Activated naive CD4-positive, alpha-beta T cell (primary cell): ENCODE data around the gene B3GLCT.
"Not testable (repeated sequence)": the region's sequence is repeated elsewhere in the genome, so short reads cannot be mapped to it uniquely, and the experiment has no call there.

Experiments used
- DNase-seq, 4 experiments: peaks; one replicate each; lab custom pipeline; 2025; lab: John Stamatoyannopoulos, UW

B3GLCT gene

DNA sequence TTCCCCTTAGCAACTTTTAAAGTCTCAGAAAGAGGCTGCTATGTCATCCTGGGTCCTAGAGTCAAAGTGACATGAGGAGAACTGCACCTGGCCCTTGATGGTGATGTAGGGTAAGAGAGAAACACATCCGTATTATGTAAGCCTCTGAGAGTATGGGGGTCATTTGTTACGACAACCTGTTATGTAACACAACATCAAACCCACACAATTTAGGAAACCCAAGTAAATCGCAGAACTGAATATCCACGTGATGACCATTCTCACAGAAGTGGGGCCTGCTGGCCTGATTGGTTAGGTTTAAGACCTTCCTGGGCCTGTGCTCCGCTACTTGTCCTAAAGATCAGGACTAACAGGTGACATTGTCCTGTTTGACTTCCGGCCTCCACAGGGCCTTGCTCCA, 15.3 kb upstream of the B3GLCT start:
- no peak for DNase-seq

DNA sequence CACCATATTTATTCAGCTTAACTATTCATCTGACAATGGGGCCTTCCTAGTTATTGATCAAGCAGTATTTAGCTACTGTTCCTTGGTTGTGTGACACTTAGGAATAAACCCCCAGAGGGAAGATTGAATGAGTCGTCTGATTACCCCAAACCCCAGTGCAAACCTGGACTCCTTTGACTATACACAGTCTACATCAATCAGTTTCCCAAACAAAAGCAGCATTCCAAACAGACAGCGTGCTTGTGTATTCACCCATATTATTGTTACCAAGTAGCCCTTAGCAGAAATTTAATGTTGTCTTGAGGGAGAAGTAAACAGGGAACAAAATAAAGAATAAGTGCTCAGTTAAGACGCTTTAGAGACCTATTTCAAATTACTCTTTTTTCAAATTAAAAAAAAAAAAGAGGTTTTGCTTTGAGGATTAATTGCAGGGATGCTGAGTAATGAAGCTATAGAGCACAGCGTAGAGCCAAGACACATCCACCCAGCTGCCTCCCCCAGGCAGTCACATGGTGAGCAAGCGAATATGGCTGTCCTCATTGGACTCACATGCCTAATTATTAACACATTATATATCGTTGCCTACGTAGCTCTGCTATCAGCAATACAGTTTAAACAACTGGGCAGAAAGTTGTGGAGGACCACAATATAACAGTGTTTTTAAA, 14.7 kb upstream of the B3GLCT start:
- no peak for DNase-seq

- no peak for DNase-seq
These were observed 8.0 kb upstream of the B3GLCT start for GRCh38 chr13:31191748-31192147.

GRCh38 chr13:31192306-31192705, 7.5 kb upstream of the B3GLCT start:
- DNase-seq = no peak

DNA sequence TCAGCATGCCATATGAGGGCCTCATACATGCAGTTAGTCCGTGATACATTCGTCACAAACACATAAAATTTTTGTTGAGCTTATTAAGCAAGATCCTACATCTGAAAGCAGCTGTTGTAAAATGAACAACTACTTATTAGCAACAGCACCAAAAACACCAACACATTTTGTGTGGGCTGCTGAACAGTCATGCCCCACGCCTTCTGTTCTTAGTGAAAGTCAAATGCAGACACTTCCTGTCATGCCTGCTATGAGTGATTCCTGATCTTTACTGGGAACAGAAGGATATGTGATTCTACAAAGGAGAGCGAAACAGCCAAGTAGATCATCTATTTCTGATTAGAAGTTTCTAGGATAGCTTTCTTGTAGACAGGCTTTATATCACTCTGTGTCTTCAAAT, 4.2 kb upstream of the B3GLCT start:
- no peak for DNase-seq

GRCh38 chr13:31196992-31197391, 2.8 kb upstream of the B3GLCT start:
- DNase-seq = no peak

GRCh38 chr13:31198519-31198918, 1.3 kb upstream of the B3GLCT start:
- no peak for DNase-seq

DNA sequence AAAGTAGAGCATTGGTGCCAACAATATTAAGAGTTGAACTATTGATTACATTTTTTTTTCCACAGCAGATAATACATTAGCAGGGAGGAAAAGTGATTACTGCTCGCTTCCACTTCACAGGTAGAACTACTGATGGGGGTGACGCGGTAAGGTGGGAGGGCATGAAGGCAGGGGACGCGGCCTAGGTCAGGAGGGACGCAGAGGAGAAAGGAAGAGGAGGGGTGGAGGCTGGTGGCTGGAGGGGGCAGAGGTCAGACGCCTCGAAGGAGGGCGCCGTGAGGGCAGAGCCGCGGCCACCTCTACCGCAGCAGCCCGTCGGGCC, 287 bp upstream of the B3GLCT start:
- DNase-seq = no peak

DNA sequence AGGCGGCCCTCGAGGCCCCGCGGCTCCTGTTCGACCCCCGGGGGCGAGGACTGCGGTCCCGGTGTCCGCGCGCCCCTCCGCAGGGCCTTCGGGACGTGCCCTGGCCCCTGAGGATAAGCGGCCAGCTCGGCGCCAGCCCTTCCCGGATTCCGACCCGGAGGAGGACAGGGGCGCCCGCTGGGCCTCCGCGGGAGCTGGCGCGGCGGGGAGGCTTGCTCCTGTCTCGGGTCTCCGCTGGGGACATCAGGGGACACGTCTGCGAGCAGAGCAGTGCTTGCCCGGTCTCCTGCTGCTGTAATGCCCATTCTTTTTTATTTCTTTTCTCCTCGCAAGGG, 829 bp downstream of the B3GLCT start:
- peak in 1 of 4 experiments; percentile 15 for DNase-seq

GRCh38 chr13:31201341-31202031, 1.7 kb downstream of the B3GLCT start:
- no peak for DNase-seq

DNA sequence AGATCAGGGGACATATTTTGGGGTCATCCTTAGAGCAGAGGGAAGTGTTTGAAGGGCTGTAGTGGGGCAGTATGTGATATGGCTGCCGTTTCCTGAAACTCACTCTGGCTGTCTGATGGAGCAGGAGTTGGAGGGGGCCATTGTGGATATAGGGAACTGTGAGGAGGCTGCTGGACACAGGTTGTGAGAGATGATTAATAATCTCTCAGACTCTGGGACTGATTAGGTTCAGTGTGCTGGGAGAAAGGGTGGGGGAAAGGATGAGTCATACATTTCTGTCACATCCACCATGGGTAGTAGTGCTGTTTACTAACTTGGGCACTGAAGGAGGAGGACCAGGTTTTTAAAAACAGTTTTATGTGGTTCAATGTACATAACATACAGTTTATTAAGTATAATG, 4.8 kb downstream of the B3GLCT start:
- DNase-seq = no peak

GRCh38 chr13:31207661-31208552, 8.1 kb downstream of the B3GLCT start:
- no peak for DNase-seq

DNA sequence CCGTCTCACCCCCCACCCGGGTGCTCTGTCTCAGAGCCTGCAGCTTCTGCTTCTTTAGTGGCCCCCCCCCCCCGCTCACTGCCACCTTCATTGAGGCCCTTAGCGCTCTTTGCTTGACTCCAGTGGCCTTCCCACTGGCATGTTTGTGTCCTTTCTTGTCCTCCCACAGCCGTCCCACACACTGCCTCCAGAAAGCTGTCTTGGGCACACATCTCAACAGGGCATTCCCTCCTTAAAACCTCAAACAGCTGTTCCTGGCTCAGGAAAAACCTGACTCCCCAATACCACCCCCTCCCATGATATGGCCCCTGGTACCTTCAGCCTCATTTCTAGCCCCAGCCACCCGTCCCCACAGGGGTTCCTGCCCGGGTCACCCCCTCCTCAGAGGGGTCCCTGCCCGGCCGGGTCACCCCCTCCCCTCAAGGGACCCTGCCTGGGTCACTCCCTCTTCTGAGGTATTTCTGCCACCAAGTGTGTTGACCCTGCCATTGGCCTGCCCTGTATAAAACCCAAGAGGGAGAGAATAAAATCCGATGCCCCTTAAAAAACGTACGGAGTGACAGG, 8.9 kb downstream of the B3GLCT start:
- DNase-seq = no peak

- no peak for DNase-seq
These were observed 9.5 kb downstream of the B3GLCT start for GRCh38 chr13:31209172-31209840.

- no peak for DNase-seq
These were observed 10.1 kb downstream of the B3GLCT start for GRCh38 chr13:31209841-31210210.

- no peak for DNase-seq
These were observed 14.0 kb downstream of the B3GLCT start for GRCh38 chr13:31213651-31214289.

DNA sequence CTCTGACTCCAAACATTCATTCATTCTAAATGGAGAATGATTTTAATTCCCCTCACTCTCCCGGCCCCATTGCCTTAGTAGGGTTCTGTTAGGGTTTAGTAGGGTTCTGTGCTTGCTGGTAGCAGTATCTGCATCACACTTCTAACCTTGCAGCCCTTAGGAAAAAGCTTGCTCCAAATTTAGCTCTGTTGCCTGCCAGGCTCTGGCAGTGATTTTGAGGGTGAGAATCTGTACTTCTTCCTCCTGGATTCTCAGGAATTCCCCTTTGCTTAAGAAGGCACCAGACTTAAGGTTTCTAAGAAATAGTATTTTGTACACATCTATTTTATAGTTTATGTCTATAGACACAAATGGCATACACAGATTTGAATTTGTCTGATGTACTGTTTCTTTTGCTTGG, 14.7 kb downstream of the B3GLCT start:
- no peak for DNase-seq

GRCh38 chr13:31216916-31217315, 17.1 kb downstream of the B3GLCT start:
- not testable (repeated sequence) for DNase-seq

- no peak for DNase-seq
These were observed 20.3 kb downstream of the B3GLCT start for GRCh38 chr13:31219909-31220598.

GRCh38 chr13:31221057-31221456, 21.3 kb downstream of the B3GLCT start:
- DNase-seq = no peak

GRCh38 chr13:31223215-31223614, 23.4 kb downstream of the B3GLCT start:
- no peak for DNase-seq
